Activated CD4-positive, CD25-positive, alpha-beta regulatory T cell treated with anti-CD3 and anti-CD28 coated beads, Interleukin-2, amount 50 U/mL, for 16 hours (primary cell): ENCODE data around the gene PDE11A.

Source experiments
- DNase-seq: peaks from one replicate; pipeline ENCODE4 v3.0.0-alpha.2; 2020; ENCODE audit warnings: low read depth, low spot score

Gene PDE11A

GRCh38 chr2:177759443-177759842 lies 313.1 kb downstream of the PDE11A start:
- DNase-seq: no peak

GRCh38 chr2:177758591-177759371 lies 313.8 kb downstream of the PDE11A start:
- DNase-seq: no peak

- no peak for DNase-seq
Observed at GRCh38 chr2:177756336-177756735, 316.2 kb downstream of the PDE11A start.

- no peak for DNase-seq
Observed at GRCh38 chr2:177754492-177754873, 318.1 kb downstream of the PDE11A start.

- DNase-seq: no peak
Observed at GRCh38 chr2:177753682-177754491, 318.7 kb downstream of the PDE11A start.

DNA sequence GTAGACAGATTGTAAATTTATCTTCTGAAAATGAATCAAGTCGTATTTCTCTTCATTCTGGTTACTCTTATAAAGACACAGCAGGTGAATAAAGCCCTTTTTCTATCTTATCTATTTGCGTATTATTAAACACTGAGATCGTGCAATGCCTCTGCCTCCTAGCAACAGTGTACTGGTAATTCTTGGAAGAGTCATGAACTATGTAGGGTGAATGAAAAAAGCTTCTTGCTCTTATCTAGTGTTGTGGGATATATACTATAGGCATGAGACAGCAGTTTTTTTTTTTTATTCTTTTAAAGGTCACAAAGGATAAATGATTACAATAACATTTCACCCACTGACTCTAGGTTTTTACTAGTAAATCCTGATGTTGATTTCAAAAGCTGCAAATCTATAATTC lies 324.2 kb downstream of the PDE11A start:
- no peak for DNase-seq

GRCh38 chr2:177747384-177747783 lies 325.2 kb downstream of the PDE11A start:
- no peak for DNase-seq

- no peak for DNase-seq
Observed at GRCh38 chr2:177746358-177746757, 326.2 kb downstream of the PDE11A start.

DNA sequence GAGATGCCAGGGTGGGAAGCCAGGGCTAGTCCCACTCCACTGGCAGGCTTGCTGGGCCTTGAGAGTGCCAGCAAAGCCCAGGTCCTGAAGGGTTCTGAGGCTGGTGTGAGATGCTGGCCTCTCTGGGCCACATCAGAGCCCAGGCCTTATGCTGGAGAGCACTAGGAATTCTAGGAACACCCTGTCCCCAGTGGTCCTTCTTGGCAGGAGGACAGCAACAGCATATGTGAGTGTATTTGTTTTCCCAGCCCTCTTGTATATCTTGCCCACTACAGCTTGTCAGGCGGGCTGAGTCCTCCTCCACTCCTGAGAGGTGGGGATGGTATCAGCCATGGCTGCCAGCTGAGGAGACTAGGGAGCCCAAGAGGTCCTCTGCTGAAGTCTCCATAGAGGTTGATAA lies 327.0 kb downstream of the PDE11A start:
- no peak for DNase-seq

- DNase-seq: no peak
Observed at GRCh38 chr2:177742851-177743250, 329.7 kb downstream of the PDE11A start.

GRCh38 chr2:177741866-177742265 lies 330.7 kb downstream of the PDE11A start:
- DNase-seq: no peak

DNA sequence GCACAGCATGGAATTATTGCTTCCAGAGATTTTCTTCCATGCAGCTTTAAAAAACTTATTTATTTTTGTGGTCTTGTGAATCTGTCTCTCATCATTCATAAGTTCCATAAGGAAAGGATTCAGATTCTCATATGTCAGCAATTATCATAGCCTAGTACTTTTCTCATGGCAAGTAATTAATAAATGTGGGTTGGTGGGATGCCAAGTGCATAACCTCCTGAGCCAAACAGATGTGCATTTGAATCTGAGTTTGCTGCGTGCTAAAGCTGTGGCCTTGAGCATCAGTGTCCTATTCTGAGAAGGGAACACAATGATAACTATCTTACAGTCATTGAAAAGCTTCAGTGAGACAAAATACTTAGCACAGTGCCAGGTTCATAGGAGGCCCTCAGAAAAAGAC lies 331.9 kb downstream of the PDE11A start:
- DNase-seq: no peak

GRCh38 chr2:177738461-177739235 lies 333.9 kb downstream of the PDE11A start:
- DNase-seq: no peak

DNA sequence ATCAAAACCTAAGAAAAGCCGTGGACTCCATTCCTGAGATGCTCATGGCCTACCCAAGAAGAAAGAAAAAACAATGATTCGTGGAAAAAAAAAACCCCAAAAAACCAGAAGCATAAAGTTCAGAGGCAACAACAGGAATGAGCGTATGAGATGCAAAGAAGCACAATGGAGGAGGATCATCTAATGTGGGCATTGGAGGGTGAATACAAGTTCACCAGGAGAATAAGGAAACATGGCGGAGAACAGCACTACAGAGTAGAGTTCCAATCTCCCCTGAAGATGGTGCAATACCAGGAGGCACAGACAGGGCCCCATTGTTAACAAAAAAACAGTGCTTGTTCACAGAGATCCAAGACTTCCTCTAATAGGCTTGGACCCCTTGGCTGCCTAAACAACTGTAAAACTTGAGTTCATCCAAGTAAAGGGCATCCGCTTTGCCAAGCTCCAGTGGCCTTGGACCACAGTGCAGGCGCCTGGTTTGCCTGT lies 337.2 kb downstream of the PDE11A start:
- no peak for DNase-seq

GRCh38 chr2:177733322-177733855 lies 339.2 kb downstream of the PDE11A start:
- DNase-seq: no peak

DNA sequence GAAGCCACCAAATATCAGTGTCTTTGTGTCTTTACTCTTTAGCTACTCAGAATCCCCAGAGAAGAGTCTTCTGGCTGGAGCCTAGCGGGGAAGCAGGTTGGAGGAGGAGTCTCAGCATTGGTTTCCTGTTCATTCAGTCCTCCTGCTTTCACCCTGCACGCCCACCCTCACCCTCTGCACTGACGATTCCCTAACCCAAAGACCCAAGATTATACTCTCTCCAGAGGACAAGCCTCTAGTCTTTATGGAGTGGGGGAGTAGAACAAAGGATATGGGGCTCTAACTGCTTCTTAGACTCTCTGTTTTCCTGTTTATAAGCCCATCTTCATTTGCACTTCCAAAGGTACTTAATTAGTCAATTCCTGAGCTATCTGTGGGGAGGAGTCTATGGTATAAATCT lies 341.2 kb downstream of the PDE11A start:
- DNase-seq: no peak

DNA sequence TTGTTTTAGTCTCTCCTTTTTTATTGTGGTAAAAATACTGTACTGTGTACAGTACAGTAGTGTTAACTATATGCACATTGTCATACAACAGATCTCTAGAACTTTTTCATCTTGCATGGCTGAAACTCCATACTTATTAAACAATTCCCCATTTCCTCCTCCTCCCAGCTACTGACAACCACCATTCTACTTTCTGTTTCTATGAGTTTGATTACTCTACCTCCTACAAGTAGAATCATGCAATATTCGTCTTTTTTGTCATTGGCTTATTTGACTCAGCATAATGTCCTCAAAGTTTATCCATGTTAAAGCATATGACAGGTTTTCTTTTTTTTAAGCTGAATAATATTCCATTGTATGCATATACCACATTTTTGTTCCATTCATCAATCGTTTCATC lies 341.8 kb downstream of the PDE11A start:
- no peak for DNase-seq

DNA sequence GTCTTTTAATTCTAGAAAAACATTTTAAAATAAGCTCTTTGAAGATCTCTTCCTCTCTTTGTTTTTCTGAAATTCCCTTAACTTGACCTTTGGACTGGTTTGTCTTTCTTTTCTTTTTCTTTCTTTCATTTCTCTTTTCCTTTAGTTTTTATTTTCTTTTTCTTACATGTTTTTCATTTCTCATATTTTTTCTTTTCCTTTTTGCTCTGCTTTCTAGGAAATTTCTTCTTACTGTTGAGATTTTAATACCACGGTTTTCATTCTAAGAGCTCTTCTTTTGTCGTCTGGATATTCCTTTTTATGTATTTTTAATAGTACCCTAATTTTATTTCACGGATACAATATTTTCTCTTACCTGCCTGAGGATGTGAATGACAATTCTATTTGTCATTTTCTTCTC lies 342.2 kb downstream of the PDE11A start:
- no peak for DNase-seq

GRCh38 chr2:177728920-177729319 lies 343.7 kb downstream of the PDE11A start:
- no peak for DNase-seq

GRCh38 chr2:177728399-177728765 lies 344.2 kb downstream of the PDE11A start:
- DNase-seq: no peak

DNA sequence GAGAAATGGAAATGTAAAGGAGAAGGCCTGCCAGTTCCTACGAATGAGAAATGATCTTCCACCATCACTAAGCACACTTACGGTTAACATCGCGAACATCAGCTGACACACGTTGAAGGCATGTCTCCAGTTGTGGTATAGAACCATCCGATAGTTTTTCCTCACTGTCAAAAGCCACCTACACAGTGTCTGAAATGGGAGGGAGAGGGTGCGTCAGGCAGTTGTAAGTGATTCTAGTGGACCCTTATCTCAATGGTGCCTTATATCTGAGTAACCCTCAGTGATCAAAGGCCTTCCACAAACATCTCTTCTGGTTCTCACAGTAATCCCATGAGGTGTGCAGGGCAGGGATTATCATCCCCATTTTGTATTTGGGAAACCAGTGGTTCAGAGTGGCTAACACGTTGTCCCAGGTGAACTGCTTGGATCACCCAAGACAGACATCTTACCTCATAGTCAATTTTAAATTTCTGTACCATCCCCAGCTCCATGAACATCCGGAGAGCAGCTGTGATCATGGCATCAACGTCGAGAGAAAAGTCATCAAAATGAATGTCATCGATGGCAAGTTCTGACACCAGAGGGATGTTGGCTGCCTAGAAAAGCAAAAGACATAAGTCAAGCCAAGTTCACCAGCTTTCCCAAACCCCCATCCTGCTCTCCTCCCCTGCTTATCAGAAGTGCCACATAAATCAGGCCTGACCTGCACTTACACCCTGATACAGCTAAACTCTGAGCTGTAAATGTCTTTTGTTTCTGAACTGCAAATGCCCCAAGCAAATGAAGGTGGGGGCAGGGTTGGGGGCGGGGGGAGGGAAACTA lies 344.8 kb downstream of the PDE11A start:
- DNase-seq: no peak
